HFF-Myc (cell line): ENCODE results near the gene RHCG.

Experiments used
- DNase-seq: peaks from one replicate; pipeline ENCODE4 v3.0.0-alpha.2; 2011; ENCODE audit warnings: low read depth; ENCODE audit errors: extremely low read depth
- H3K4me3 ChIP-seq: replicated peaks from 2 replicates; pipeline ENCODE4 v1.5.1; 2011; ENCODE audit warnings: low read depth, mild to moderate bottlenecking, control low read depth, low read length
- CTCF ChIP-seq: IDR thresholded peaks from 2 replicates; pipeline ENCODE4 v1.5.1; 2012; ENCODE audit warnings: mild to moderate bottlenecking, low read depth, low read length, control low read depth; ENCODE audit errors: missing control alignments

RHCG gene

GRCh38 chr15:89530976-89531375 lies 34.6 kb upstream of the RHCG start:
- no peak for TF ChIP-seq CTCF
- no peak for DNase-seq
- no peak overlapping the region for H3K4me3 ChIP-seq

GRCh38 chr15:89528757-89529352 lies 32.5 kb upstream of the RHCG start:
- no peak for DNase-seq
- no peak for TF ChIP-seq CTCF
- H3K4me3 ChIP-seq, result no peak overlapping the region

GRCh38 chr15:89526601-89527441 lies 30.4 kb upstream of the RHCG start:
- no peak for DNase-seq
- no peak overlapping the region for H3K4me3 ChIP-seq
- no peak for TF ChIP-seq CTCF

GRCh38 chr15:89526181-89526580 lies 29.8 kb upstream of the RHCG start:
- H3K4me3 ChIP-seq, result no peak overlapping the region
- no peak for DNase-seq
- no peak for TF ChIP-seq CTCF

GRCh38 chr15:89524184-89524583 lies 27.8 kb upstream of the RHCG start:
- TF ChIP-seq CTCF, result no peak
- no peak overlapping the region for H3K4me3 ChIP-seq
- DNase-seq, result no peak

- no peak overlapping the region for H3K4me3 ChIP-seq
- no peak for DNase-seq
- TF ChIP-seq CTCF, result no peak
These were observed 26.7 kb upstream of the RHCG start for GRCh38 chr15:89523101-89523500.

GRCh38 chr15:89521605-89522004 lies 25.2 kb upstream of the RHCG start:
- DNase-seq, result no peak
- TF ChIP-seq CTCF, result no peak
- H3K4me3 ChIP-seq, result no peak overlapping the region
